Right lobe of liver (tissue), 4 donors: ENCODE results near the gene FXYD6.

Experiments
- POLR2A ChIP-seq: fragments of 450-650 bp; IDR thresholded peaks from one replicate; pipeline ENCODE4 v1.6.1; 2017; ENCODE audit warnings: antibody characterized with exemption, mild to moderate bottlenecking
- TF ChIP-seq, protein P1 (sequence below), 4 donors: fragments of 200-600 bp in 3 of 4; fragments of 450-650 bp in 1 of 4; IDR thresholded peaks; one replicate each; pipeline versions ENCODE4 v1.5.1 to v1.8.0; 2016 to 2022; ENCODE audit warnings: antibody characterized with exemption in 4 of 4, mild to moderate bottlenecking in 2 of 4
- donor health status: DM: no; HTN: no; CAD: no.
- donor health status: DM: no; HTN: no; CAD: no.
- donor health status: DM: no; HTN: yes; CAD: no.

DNA sequence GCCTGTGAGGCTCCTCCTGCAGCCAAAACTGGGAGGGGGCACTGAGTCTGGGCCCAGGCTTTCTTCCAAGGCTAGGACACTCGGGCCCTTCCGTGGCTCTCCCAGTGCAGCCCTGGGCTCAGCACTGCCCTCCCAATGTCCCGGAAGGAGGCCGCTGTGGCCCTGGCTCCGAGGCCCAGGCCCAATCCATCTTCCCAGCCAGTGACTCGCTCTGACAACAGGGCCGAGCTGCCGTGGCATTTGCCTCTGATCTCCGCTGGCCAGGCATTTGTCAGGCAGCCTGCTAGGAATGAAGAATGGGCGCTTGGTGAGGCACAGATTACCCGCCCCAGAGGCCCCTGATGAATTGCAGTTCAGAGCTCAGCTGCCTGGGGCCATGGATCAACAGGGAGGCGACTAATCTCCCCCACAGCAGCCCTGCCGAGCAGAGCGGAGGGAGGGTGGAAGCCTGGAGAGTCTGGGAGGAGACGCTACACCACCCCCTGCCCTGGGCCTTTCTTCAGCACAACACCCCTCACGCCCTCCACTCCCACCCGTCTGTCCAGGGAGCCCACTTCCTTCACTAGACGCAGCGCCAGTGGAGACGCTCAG, 60.2 kb downstream of the FXYD6 start:
- TF ChIP-seq, protein P1, sequence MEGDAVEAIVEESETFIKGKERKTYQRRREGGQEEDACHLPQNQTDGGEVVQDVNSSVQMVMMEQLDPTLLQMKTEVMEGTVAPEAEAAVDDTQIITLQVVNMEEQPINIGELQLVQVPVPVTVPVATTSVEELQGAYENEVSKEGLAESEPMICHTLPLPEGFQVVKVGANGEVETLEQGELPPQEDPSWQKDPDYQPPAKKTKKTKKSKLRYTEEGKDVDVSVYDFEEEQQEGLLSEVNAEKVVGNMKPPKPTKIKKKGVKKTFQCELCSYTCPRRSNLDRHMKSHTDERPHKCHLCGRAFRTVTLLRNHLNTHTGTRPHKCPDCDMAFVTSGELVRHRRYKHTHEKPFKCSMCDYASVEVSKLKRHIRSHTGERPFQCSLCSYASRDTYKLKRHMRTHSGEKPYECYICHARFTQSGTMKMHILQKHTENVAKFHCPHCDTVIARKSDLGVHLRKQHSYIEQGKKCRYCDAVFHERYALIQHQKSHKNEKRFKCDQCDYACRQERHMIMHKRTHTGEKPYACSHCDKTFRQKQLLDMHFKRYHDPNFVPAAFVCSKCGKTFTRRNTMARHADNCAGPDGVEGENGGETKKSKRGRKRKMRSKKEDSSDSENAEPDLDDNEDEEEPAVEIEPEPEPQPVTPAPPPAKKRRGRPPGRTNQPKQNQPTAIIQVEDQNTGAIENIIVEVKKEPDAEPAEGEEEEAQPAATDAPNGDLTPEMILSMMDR (IDR thresholded peaks at IDR 0.05) = no peak
- TF ChIP-seq POLR2A = no peak
